Uterus (tissue), 4 donors: Measurements from ENCODE around the gene RAB3IP. TPM values are rescaled to one million over a fixed set of nuclear protein-coding genes. Genes with fewer than 3 reads are reported as not detected.

Experiments used
- DNase-seq, 2 donors: peaks; one replicate each; pipeline ENCODE4 v3.0.0-alpha.2; 2019 to 2020
- H3K27ac ChIP-seq, 2 donors: fragments of 200-600 bp; sonication (generic); 1 replicate in 1 of 2; 2 replicates in 1 of 2; pipeline ENCODE4 v1.5.1; 2016 to 2018
- H3K27me3 ChIP-seq, 2 donors: fragments of 200-600 bp; sonication (generic); one replicate each; pipeline ENCODE4 v1.5.1; 2018 to 2019; ENCODE audit warnings: control low read depth in 1 of 2
- H3K36me3 ChIP-seq, 2 donors: fragments of 200-600 bp; sonication (generic); one replicate each; pipeline ENCODE4 v1.5.1; 2019; ENCODE audit warnings: control low read depth in 1 of 2
- H3K4me1 ChIP-seq, 2 donors: fragments of 200-600 bp; sonication (generic); one replicate each; pipeline ENCODE4 v1.5.1; 2018 to 2019; ENCODE audit warnings: control low read depth in 1 of 2
- H3K4me3 ChIP-seq, 2 donors: fragments of 200-600 bp; sonication (generic); 1 replicate in 1 of 2; 2 replicates in 1 of 2; pipeline ENCODE4 v1.5.1; 2018 to 2019; ENCODE audit warnings: mild to moderate bottlenecking in 1 of 2
- H3K9me3 ChIP-seq, 2 donors: fragments of 200-600 bp; sonication (generic); one replicate each; pipeline ENCODE4 v1.5.1; 2019; ENCODE audit warnings: control low read depth in 1 of 2
- POLR2A ChIP-seq, 2 donors: fragments of 450-650 bp; IDR thresholded peaks; one replicate each; pipeline ENCODE4 v1.6.1; 2016; ENCODE audit warnings: antibody characterized with exemption in 2 of 2, mild to moderate bottlenecking in 1 of 2, moderate library complexity in 1 of 2
- intact Hi-C: fragments of 100-400 bp; cut with DNase I; formaldehyde crosslinking; loops from one replicate; pipeline ENCODE4 v1.15.1; 2023; ENCODE audit warnings: low total_unique reads
- total RNA-seq, 4 donors: library from RNA; depleted of rRNA in 3 of 4; stranded (reverse); fragments of >200 nt in 3 of 4; gene quantifications; one replicate each; pipeline versions ENCODE4 v1.1.0 to v1.2.4, GENCODE V29; 2014 to 2023
- TF ChIP-seq, protein P1 (sequence below), 4 experiments: fragments of 200-600 bp in 2 of 4; fragments of 450-650 bp in 2 of 4; sonication (generic) in 2 of 4; IDR thresholded peaks; one replicate each; pipeline ENCODE4 v1.5.1; 2016 to 2019; ENCODE audit warnings: antibody characterized with exemption in 4 of 4, mild to moderate bottlenecking in 2 of 4, moderate library complexity in 1 of 4
- donor health status: DM: yes; HTN: yes; CAD: no.

Gene RAB3IP
- total RNA-seq, 4 donors from 2014 or later, result 13.5 to 71.5 (median 21.1) TPM

DNA sequence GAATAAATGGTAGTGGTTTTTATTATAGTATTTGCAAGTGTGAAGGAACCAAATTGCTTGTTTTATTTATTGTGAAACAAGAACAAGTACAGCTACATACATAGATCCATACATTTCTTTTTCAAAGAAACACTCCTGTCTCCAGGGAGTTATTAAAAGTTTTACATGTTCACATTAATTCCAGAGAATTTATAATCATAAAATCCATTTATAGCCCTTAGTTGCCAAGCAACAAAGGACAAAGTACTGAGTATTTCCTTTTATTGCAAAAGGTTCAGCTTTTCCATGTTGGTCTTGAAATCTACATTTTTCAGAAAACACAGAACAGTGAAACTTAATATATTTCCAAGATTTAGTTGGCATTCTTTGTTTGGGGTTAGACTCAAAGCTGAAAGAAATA lies 95.9 kb downstream of the RAB3IP start:
- intact Hi-C loops, result no loop called here
- Histone ChIP-seq H3K36me3 (no peaks in the 10 kb centered on the region), H3K27ac (no peak overlapping the region), H3K27me3 (no peaks in the 10 kb centered on the region), H3K4me1 (no peaks in the 10 kb centered on the region), H3K9me3 (no peaks in the 10 kb centered on the region), H3K4me3 (no peak overlapping the region)
- TF ChIP-seq, protein P1, sequence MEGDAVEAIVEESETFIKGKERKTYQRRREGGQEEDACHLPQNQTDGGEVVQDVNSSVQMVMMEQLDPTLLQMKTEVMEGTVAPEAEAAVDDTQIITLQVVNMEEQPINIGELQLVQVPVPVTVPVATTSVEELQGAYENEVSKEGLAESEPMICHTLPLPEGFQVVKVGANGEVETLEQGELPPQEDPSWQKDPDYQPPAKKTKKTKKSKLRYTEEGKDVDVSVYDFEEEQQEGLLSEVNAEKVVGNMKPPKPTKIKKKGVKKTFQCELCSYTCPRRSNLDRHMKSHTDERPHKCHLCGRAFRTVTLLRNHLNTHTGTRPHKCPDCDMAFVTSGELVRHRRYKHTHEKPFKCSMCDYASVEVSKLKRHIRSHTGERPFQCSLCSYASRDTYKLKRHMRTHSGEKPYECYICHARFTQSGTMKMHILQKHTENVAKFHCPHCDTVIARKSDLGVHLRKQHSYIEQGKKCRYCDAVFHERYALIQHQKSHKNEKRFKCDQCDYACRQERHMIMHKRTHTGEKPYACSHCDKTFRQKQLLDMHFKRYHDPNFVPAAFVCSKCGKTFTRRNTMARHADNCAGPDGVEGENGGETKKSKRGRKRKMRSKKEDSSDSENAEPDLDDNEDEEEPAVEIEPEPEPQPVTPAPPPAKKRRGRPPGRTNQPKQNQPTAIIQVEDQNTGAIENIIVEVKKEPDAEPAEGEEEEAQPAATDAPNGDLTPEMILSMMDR (IDR thresholded peaks at IDR 0.05), result no peak
- DNase-seq, result no peak

DNA sequence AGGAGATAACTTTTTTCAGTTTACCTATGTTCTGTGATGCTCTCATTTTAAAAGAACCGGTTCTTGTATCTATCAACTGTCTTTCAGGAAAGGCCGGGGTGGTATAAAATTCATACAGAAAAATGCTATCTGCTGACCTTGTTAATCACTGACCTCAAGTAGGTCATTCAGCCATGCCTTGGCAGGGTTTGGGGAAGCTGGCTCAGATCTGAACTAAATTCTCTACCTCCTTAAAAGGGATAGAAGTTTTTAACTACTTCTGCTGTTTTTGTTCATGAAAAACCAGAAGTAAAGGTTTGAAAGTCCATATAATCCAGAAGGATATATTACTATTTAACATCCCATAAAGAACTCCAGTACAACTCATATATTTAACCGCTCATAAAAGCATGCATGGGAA lies 96.4 kb downstream of the RAB3IP start:
- TF ChIP-seq, protein P1 (IDR thresholded peaks at IDR 0.05), result no peak
- TF ChIP-seq POLR2A (IDR thresholded peaks at IDR 0.05), result no peak
- no peaks in the 10 kb centered on the region for H3K27me3 ChIP-seq
- intact Hi-C loops, result no loop called here
- H3K36me3 ChIP-seq, result no peaks in the 10 kb centered on the region
- no peaks in the 10 kb centered on the region for H3K9me3 ChIP-seq
- no peak overlapping the region for H3K27ac ChIP-seq
- no peak for DNase-seq
- H3K4me1 ChIP-seq, result no peaks in the 10 kb centered on the region
- no peak overlapping the region for H3K4me3 ChIP-seq

DNA sequence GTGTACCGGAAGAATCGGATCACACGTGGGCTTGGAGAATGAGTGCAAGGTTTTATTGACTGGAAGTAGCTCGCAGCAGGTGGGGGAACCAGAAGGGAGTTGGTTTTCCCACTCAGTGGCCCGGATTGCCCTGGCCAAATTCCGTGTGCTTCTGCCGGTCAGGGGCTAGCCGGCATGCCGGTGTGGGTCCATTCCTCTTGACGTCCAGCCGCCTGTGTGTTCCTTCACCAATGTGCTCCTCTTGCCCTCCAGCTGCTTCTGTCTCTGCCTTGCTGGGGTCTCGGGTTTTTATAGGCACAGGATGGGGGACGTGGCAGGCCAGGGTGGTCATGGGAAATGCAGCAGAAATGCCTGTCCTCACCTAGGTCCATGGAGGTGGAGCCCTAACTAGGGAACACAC lies 97.4 kb downstream of the RAB3IP start:
- DNase-seq, result no peak
- H3K9me3 ChIP-seq, result no peaks in the 10 kb centered on the region
- H3K4me1 ChIP-seq, result no peaks in the 10 kb centered on the region
- TF ChIP-seq, protein P1 (IDR thresholded peaks at IDR 0.05), result no peak
- no peak for TF ChIP-seq POLR2A (IDR thresholded peaks at IDR 0.05)
- no peak overlapping the region for H3K4me3 ChIP-seq
- intact Hi-C loops, result no loop called here
- no peaks in the 10 kb centered on the region for H3K36me3 ChIP-seq
- no peak overlapping the region for H3K27ac ChIP-seq
- H3K27me3 ChIP-seq, result no peaks in the 10 kb centered on the region

DNA sequence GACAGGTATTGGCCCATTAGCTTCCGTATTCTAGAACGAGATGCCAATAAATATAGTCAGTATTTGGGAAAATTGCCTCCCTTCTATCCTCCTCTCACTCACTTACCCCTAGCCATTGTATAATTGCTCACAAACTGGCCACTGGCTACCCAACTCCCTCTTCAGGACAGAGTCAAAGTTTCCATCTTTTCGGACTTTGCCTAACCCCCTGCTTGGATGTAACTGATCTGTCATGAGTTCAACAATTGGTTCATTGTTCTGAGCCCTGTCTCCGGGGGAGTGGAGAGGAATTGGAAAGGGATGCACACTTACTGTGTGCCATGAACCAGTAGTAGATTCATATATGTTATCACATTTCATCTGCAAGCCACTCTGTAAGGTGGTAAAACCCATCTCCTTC lies 98.5 kb downstream of the RAB3IP start:
- intact Hi-C loops, result no loop called here
- no peaks in the 10 kb centered on the region for H3K4me1 ChIP-seq
- H3K4me3 ChIP-seq, result no peak overlapping the region
- no peak for TF ChIP-seq POLR2A (IDR thresholded peaks at IDR 0.05)
- TF ChIP-seq, protein P1 (IDR thresholded peaks at IDR 0.05), result no peak
- no peak overlapping the region for H3K27ac ChIP-seq
- no peaks in the 10 kb centered on the region for H3K9me3 ChIP-seq
- DNase-seq, result no peak
- no peaks in the 10 kb centered on the region for H3K36me3 ChIP-seq
- no peaks in the 10 kb centered on the region for H3K27me3 ChIP-seq

DNA sequence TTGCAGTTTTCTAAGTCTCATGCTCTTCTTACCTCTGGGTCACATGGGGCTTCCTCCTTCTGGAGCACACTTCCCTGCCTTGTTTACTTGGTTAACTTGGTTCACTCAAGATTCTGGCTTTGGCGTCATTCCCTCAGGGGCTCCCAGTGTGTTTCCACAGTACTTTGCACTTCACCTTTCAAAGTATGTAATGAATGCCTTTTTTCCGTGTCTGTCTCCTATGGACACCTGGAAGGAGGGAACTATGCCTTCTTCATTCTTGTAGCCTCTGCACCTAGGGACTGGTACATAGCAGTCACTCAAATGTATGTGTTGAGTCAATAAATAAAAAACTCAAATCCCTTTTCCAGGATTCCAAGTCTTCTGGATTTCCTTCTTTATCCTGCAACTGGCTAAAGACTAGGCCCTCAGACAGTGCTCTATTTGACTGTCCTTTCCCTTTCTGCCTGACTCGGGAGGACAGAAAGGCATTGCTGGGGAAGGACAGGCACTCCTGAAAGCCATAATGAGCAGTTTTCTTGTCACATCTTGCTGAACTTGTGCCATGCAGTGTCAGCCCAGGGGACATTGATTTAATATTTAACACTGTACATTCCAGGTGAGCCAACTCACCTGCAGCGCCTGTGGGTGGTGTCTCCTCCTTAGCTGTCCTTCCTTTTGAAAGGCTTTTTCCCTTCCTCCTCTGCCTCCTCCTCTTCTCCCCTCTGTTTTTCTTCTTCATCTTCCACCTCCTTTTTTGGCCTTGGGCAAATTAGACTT lies 99.2 kb downstream of the RAB3IP start:
- DNase-seq, result no peak
- H3K27me3 ChIP-seq, result no peaks in the 10 kb centered on the region
- no peaks in the 10 kb centered on the region for H3K36me3 ChIP-seq
- H3K9me3 ChIP-seq, result no peaks in the 10 kb centered on the region
- no peak overlapping the region for H3K4me3 ChIP-seq
- no peaks in the 10 kb centered on the region for H3K4me1 ChIP-seq
- intact Hi-C loops, result no loop called here
- TF ChIP-seq, protein P1 (IDR thresholded peaks at IDR 0.05), result no peak
- TF ChIP-seq POLR2A (IDR thresholded peaks at IDR 0.05), result no peak
- no peak overlapping the region for H3K27ac ChIP-seq
